H9 (cell line): ENCODE data around the gene SEPHS1. TPM values are rescaled to one million over a fixed set of nuclear protein-coding genes. Genes with fewer than 3 reads are reported as not detected.
"Not testable (repeated sequence)": the region's sequence is repeated elsewhere in the genome, so short reads cannot be mapped to it uniquely, and the experiment has no call there.

ENCODE experiments used
- DNase-seq: peaks from one replicate; pipeline ENCODE4 v3.0.0-alpha.2; 2017
- H2AFZ ChIP-seq: one replicate; pipeline ENCODE4 v1.6.1; 2013; ENCODE audit warnings: mild to moderate bottlenecking, low read length, control low read depth, moderate library complexity
- H2AK5ac ChIP-seq: 2 replicates; pipeline ENCODE4 v1.6.1; 2013; ENCODE audit warnings: low read length, control low read depth, mixed read lengths; ENCODE audit not compliant: insufficient read length
- H2BK120ac ChIP-seq: one replicate; pipeline ENCODE4 v1.6.1; 2013; ENCODE audit warnings: low read depth, mild to moderate bottlenecking, low read length, control low read depth, inconsistent platforms; ENCODE audit not compliant: poor library complexity, severe bottlenecking
- H2BK12ac ChIP-seq: 2 replicates; pipeline ENCODE4 v1.6.1; 2013; ENCODE audit warnings: low read length, control low read depth, mixed read lengths, low read depth; ENCODE audit not compliant: insufficient read length
- H2BK15ac ChIP-seq: 2 replicates; pipeline ENCODE4 v1.6.1; 2013; ENCODE audit warnings: low read depth, low read length, control low read depth
- H2BK20ac ChIP-seq: one replicate; pipeline ENCODE4 v1.6.1; 2013; ENCODE audit warnings: low read depth, mild to moderate bottlenecking, low read length, control low read depth, inconsistent platforms; ENCODE audit not compliant: poor library complexity, severe bottlenecking
- H2BK5ac ChIP-seq: 2 replicates; pipeline ENCODE4 v1.6.1; 2013; ENCODE audit warnings: low read length, control low read depth, mixed read lengths; ENCODE audit not compliant: insufficient read length
- H3K14ac ChIP-seq: 2 replicates; pipeline ENCODE4 v1.6.1; 2013; ENCODE audit warnings: low read length, control low read depth; ENCODE audit not compliant: insufficient read depth
- H3K18ac ChIP-seq: 2 replicates; pipeline ENCODE4 v1.6.1; 2013; ENCODE audit warnings: low read depth, mild to moderate bottlenecking, mixed read lengths, low read length, control low read depth; ENCODE audit not compliant: insufficient read length
- H3K23ac ChIP-seq: 2 replicates; pipeline ENCODE4 v1.6.1; 2013; ENCODE audit warnings: low read length, control low read depth, mixed read lengths, low read depth; ENCODE audit not compliant: insufficient read length
- H3K23me2 ChIP-seq: 2 replicates; pipeline ENCODE4 v1.6.1; 2013; ENCODE audit warnings: low read depth, mild to moderate bottlenecking, mixed read lengths, low read length, control low read depth; ENCODE audit not compliant: insufficient read length, poor library complexity, severe bottlenecking
- H3K27ac ChIP-seq: 2 replicates; pipeline ENCODE4 v1.5.1; 2013; ENCODE audit warnings: low read length, control low read depth, mixed read lengths, low read depth; ENCODE audit not compliant: insufficient read length
- H3K27me3 ChIP-seq: 2 replicates; pipeline ENCODE4 v1.6.1; 2013; ENCODE audit warnings: low read length, control low read depth, inconsistent platforms; ENCODE audit not compliant: insufficient read depth
- H3K4ac ChIP-seq: 2 replicates; pipeline ENCODE4 v1.6.1; 2013; ENCODE audit warnings: low read depth, mild to moderate bottlenecking, control low read depth, inconsistent platforms, low read length, moderate library complexity
- H3K4me1 ChIP-seq: 2 replicates; pipeline ENCODE4 v1.6.1; 2013; ENCODE audit warnings: low read length, control low read depth, inconsistent platforms; ENCODE audit not compliant: insufficient read depth
- H3K4me2 ChIP-seq: 2 replicates; pipeline ENCODE4 v1.6.1; 2013; ENCODE audit warnings: low read length, control low read depth, mixed read lengths; ENCODE audit not compliant: insufficient read length, insufficient read depth
- H3K56ac ChIP-seq: 2 replicates; pipeline ENCODE4 v1.6.1; 2013; ENCODE audit warnings: low read depth, mild to moderate bottlenecking, mixed read lengths, low read length, control low read depth; ENCODE audit not compliant: insufficient read length
- H3K79me1 ChIP-seq: 2 replicates; pipeline ENCODE4 v1.6.1; 2013; ENCODE audit warnings: low read depth, mild to moderate bottlenecking, moderate library complexity, low read length, control low read depth, inconsistent platforms; ENCODE audit not compliant: insufficient read depth, poor library complexity, severe bottlenecking
- H3K79me2 ChIP-seq: 2 replicates; pipeline ENCODE4 v1.6.1; 2013; ENCODE audit warnings: low read length, control low read depth, inconsistent platforms; ENCODE audit not compliant: insufficient read depth
- H3K9ac ChIP-seq: 2 replicates; pipeline ENCODE4 v1.6.1; 2013; ENCODE audit warnings: low read length, control low read depth, mixed read lengths; ENCODE audit not compliant: insufficient read length; ENCODE audit errors: extremely low read depth
- H3K9me3 ChIP-seq: one replicate; pipeline ENCODE4 v1.6.1; 2013; ENCODE audit warnings: low read depth, low read length, inconsistent platforms; ENCODE audit not compliant: control insufficient read depth
- H3T11ph ChIP-seq: one replicate; pipeline ENCODE4 v1.6.1; 2013; ENCODE audit warnings: mild to moderate bottlenecking, low read length, control low read depth, inconsistent platforms
- H4K20me1 ChIP-seq: one replicate; pipeline ENCODE4 v1.6.1; 2013; ENCODE audit not compliant: control insufficient read depth, insufficient read length, insufficient read depth
- H4K5ac ChIP-seq: 2 replicates; pipeline ENCODE4 v1.6.1; 2013; ENCODE audit warnings: low read depth, mild to moderate bottlenecking, mixed read lengths, low read length, control low read depth; ENCODE audit not compliant: insufficient read length
- H4K8ac ChIP-seq: replicated peaks from 2 replicates; pipeline ENCODE4 v1.6.1; 2013; ENCODE audit warnings: low read length, control low read depth, mixed read lengths, low read depth; ENCODE audit not compliant: insufficient read length
- H4K91ac ChIP-seq: 2 replicates; pipeline ENCODE4 v1.6.1; 2013; ENCODE audit warnings: low read depth, mild to moderate bottlenecking, moderate library complexity, mixed read lengths, low read length, control low read depth; ENCODE audit not compliant: insufficient read length
- H3K27ac Mint-ChIP-seq, 3 experiments: 2 replicates in 2 of 3; 3 replicates in 1 of 3; pipeline ENCODE4 v1.8.0; 2020 to 2021; ENCODE audit warnings: mixed read lengths in 3 of 3, mild to moderate bottlenecking in 1 of 3, moderate library complexity in 1 of 3
- H3K27me3 Mint-ChIP-seq: 2 replicates; pipeline ENCODE4 v1.8.0; 2021; ENCODE audit warnings: low read depth, mild to moderate bottlenecking, moderate library complexity, mixed read lengths
- H3K36me3 Mint-ChIP-seq, 3 experiments: 2 replicates in 2 of 3; 3 replicates in 1 of 3; pipeline ENCODE4 v1.8.0; 2020 to 2021; ENCODE audit warnings: low read depth in 3 of 3, mixed read lengths in 3 of 3; ENCODE audit not compliant: insufficient read depth in 1 of 3
- H3K4me1 Mint-ChIP-seq, 2 experiments: 2 replicates each; pipeline ENCODE4 v1.8.0; 2020; ENCODE audit warnings: mixed read lengths in 2 of 2
- H3K4me3 Mint-ChIP-seq, 2 experiments: 2 replicates in 1 of 2; 3 replicates in 1 of 2; pipeline ENCODE4 v1.8.0; 2020 to 2021; ENCODE audit warnings: mild to moderate bottlenecking in 2 of 2, mixed read lengths in 2 of 2, moderate library complexity in 1 of 2
- H3K9me3 Mint-ChIP-seq, 2 experiments: 2 replicates in 1 of 2; 3 replicates in 1 of 2; pipeline ENCODE4 v1.8.0; 2020; ENCODE audit warnings: mild to moderate bottlenecking in 2 of 2, mixed read lengths in 2 of 2, moderate library complexity in 1 of 2
- WGBS: extraction: QIAGEN DNeasy Blood & Tissue Kit; methylation state at CpG from one replicate; pipeline ENCODE4 v1.1.7; 2013; ENCODE audit warnings: missing lambda C conversion rate, low lambda C conversion rate, mixed read lengths; ENCODE audit not compliant: insufficient read length; ENCODE audit errors: extremely low coverage; 5-methylcytosine and 5-hydroxymethylcytosine counted together
- total RNA-seq: library from RNA; stranded (reverse); gene quantifications from 2 replicates; pipeline ENCODE4 v1.2.1, GENCODE V29; 2021
- TF ChIP-seq, protein P1 (sequence below): fragments of 200-600 bp; sonication (generic); conservative IDR thresholded peaks from 3 replicates; pipeline ENCODE4 v1.8.0; 2021; ENCODE audit warnings: antibody characterized with exemption, mild to moderate bottlenecking

Gene SEPHS1
- total RNA-seq, 1 experiment from 2014 or later = 366 TPM

DNA sequence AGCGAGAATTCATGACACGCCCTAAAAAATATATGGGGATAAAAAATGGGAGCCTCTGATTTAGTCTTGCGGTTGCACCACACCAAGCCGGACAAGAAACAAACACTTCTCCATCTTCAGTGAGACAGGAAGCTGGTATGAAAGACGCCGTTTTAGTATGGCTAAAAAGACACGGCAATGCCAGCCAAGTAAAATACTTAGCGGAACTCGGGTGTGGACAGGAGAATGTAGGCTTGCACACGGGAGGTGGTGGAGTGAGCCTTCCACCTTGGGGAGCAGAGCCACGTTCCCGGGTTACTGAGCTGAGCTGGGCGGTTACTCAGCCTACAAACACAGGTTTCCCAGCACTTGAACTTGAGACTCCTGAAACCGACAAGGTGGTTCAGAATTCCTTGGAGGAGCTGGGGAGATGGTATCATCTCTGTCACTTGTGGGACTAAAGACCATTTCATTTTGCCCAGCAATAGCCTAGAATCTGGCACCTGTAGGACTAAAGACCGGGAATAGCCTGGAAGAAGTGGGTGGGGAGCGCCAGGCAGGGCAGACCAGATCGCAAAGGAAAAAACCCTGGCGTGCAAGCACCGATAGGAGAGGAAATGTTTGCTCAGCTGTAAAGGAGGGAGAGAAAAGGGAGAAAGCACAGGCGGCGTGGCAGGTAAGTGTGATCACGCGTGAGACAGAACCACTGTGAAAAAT, 34.8 kb upstream of the SEPHS1 start:
- no peak overlapping the region for H2BK15ac ChIP-seq
- H3K23me2 ChIP-seq = peaks cover 8% of the 10 kb centered on the region
- H4K91ac ChIP-seq = no peak overlapping the region
- no peak overlapping the region for H2BK5ac ChIP-seq
- H3K23ac ChIP-seq = no peak overlapping the region
- Mint-ChIP-seq H3K27me3 (peaks cover 45% of the 10 kb centered on the region), H3K27ac (no peak overlapping the region; a peak in 1 of 7 replicates), H3K36me3 (no peaks in the 10 kb centered on the region), H3K4me1 (peaks cover 15 to 16% of the 10 kb centered on the region in 2 experiments), H3K9me3 (no peaks in the 10 kb centered on the region), H3K4me3 (peak overlapping the region; percentile 60 to 69)
- H2AFZ ChIP-seq = peak overlapping the region; percentile 90
- H2AK5ac ChIP-seq = no peak overlapping the region
- no peak overlapping the region for H4K5ac ChIP-seq
- no peaks in the 10 kb centered on the region for H3K79me1 ChIP-seq
- no peak overlapping the region for H3K14ac ChIP-seq
- no peak overlapping the region for H3K4ac ChIP-seq
- no peak overlapping the region for H2BK12ac ChIP-seq
- WGBS = no CpG with 5 or more reads among the region's 23 CpGs
- peak overlapping the region; percentile 88 for H3K4me2 ChIP-seq
- no peaks in the 10 kb centered on the region for H3K9me3 ChIP-seq
- no peaks in the 10 kb centered on the region for H3K79me2 ChIP-seq
- no peak overlapping the region for H2BK120ac ChIP-seq
- H4K8ac ChIP-seq = no peak overlapping the region
- TF ChIP-seq, protein P1, sequence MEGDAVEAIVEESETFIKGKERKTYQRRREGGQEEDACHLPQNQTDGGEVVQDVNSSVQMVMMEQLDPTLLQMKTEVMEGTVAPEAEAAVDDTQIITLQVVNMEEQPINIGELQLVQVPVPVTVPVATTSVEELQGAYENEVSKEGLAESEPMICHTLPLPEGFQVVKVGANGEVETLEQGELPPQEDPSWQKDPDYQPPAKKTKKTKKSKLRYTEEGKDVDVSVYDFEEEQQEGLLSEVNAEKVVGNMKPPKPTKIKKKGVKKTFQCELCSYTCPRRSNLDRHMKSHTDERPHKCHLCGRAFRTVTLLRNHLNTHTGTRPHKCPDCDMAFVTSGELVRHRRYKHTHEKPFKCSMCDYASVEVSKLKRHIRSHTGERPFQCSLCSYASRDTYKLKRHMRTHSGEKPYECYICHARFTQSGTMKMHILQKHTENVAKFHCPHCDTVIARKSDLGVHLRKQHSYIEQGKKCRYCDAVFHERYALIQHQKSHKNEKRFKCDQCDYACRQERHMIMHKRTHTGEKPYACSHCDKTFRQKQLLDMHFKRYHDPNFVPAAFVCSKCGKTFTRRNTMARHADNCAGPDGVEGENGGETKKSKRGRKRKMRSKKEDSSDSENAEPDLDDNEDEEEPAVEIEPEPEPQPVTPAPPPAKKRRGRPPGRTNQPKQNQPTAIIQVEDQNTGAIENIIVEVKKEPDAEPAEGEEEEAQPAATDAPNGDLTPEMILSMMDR = no peak
- no peak overlapping the region for H3K56ac ChIP-seq
- H2BK20ac ChIP-seq = no peak overlapping the region
- no peaks in the 10 kb centered on the region for H4K20me1 ChIP-seq
- peak; percentile 40 for DNase-seq
- H3K27me3 ChIP-seq = peaks cover 4% of the 10 kb centered on the region; the same call in 1 of the 2 replicates
- H3K4me1 ChIP-seq = no peaks in the 10 kb centered on the region; the same call in 1 of the 2 replicates
- H3K9ac ChIP-seq = peak overlapping the region; percentile 20
- H3K18ac ChIP-seq = no peak overlapping the region
- no peak overlapping the region for H3K27ac ChIP-seq
- H3T11ph ChIP-seq = no peak overlapping the region

DNA sequence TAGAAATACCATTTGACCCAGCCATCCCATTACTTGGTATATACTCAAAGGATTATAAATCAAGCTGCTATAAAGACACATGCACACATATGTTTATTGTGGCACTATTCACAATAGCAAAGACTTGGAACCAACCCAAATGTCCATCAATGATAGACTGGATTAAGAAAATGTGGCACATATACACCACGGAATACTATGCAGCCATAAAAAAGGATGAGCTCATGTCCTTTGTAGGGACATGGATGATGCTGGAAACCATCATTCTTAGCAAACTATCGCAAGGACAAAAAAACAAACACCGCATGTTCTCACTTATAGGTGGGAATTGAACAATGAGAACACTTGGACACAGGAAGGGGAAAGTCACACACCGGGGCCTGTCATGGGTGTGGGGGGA, 31.0 kb upstream of the SEPHS1 start:
- H2BK120ac ChIP-seq, H3K79me2 ChIP-seq, H4K91ac ChIP-seq, H3K14ac ChIP-seq, H3K27ac ChIP-seq, H3K36me3 Mint-ChIP-seq, H3K9me3 Mint-ChIP-seq, H3K4ac ChIP-seq, H3K23ac ChIP-seq, H4K20me1 ChIP-seq, H3K27me3 ChIP-seq, H3T11ph ChIP-seq, H4K5ac ChIP-seq, H3K9me3 ChIP-seq, H4K8ac ChIP-seq, H3K4me1 ChIP-seq, H2BK20ac ChIP-seq, H3K4me3 Mint-ChIP-seq, H3K18ac ChIP-seq, H3K56ac ChIP-seq, H3K27ac Mint-ChIP-seq, H2BK5ac ChIP-seq, H2BK12ac ChIP-seq, H3K23me2 ChIP-seq, H2BK15ac ChIP-seq, H2AK5ac ChIP-seq, DNase-seq, H3K79me1 ChIP-seq, H2AFZ ChIP-seq, H3K4me2 ChIP-seq, H3K9ac ChIP-seq: not testable (repeated sequence)
- WGBS = no CpG with 5 or more reads among the region's 4 CpGs
- Mint-ChIP-seq H3K4me1 (peaks cover 14 to 17% of the 10 kb centered on the region in 2 experiments), H3K27me3 (peaks cover 32% of the 10 kb centered on the region)
